HG02571 (cell line): ENCODE results near the gene BLNK.

ENCODE experiments used
- ATAC-seq: cut with Tn5 transposase; IDR thresholded peaks from one replicate; pipeline ENCODE4 v1.9.1; 2021; ENCODE audit warnings: mild to moderate bottlenecking, moderate library complexity; ENCODE audit not compliant: unreplicated experiment

The BLNK gene

GRCh38 chr10:96289218-96289910, 18.0 kb upstream of the BLNK start:
- no peak for ATAC-seq

- peak; percentile 50 for ATAC-seq
These were observed 16.8 kb upstream of the BLNK start for GRCh38 chr10:96288151-96288621.

GRCh38 chr10:96287392-96288105, 16.2 kb upstream of the BLNK start:
- ATAC-seq: peak; percentile 51

- ATAC-seq: no peak
These were observed 14.0 kb upstream of the BLNK start for GRCh38 chr10:96285331-96285752.

GRCh38 chr10:96283756-96284155, 12.4 kb upstream of the BLNK start:
- ATAC-seq: no peak

- ATAC-seq: no peak
These were observed 12.0 kb upstream of the BLNK start for GRCh38 chr10:96283351-96283750.

- no peak for ATAC-seq
These were observed 10.2 kb upstream of the BLNK start for GRCh38 chr10:96281444-96282029.

GRCh38 chr10:96280859-96281258, 9.5 kb upstream of the BLNK start:
- ATAC-seq: no peak

GRCh38 chr10:96279191-96279641, 7.8 kb upstream of the BLNK start:
- no peak for ATAC-seq

GRCh38 chr10:96276831-96277230, 5.5 kb upstream of the BLNK start:
- ATAC-seq: no peak

- no peak for ATAC-seq
These were observed 5.1 kb upstream of the BLNK start for GRCh38 chr10:96276426-96276825.

GRCh38 chr10:96275685-96276418, 4.5 kb upstream of the BLNK start:
- no peak for ATAC-seq

GRCh38 chr10:96272316-96273280, 1.2 kb upstream of the BLNK start:
- no peak for ATAC-seq

GRCh38 chr10:96270571-96270970, 798 bp downstream of the BLNK start:
- no peak for ATAC-seq

- ATAC-seq: no peak
These were observed 1.7 kb downstream of the BLNK start for GRCh38 chr10:96269438-96270300.

- ATAC-seq: no peak
These were observed 2.9 kb downstream of the BLNK start for GRCh38 chr10:96268341-96268909.

- no peak for ATAC-seq
These were observed 4.1 kb downstream of the BLNK start for GRCh38 chr10:96267234-96267705.

- ATAC-seq: no peak
These were observed 5.1 kb downstream of the BLNK start for GRCh38 chr10:96266118-96266770.
